ENCODE results near the gene MRPS31. TPM values are rescaled to one million over a fixed set of nuclear protein-coding genes. Genes with fewer than 3 reads are reported as not detected.
A peak's percentile ranks its signal among the peaks of the same experiment; 100 is the strongest.

The MRPS31 gene
- 18.0 and 25.1 TPM in 2 replicates for total RNA-seq (ENCODE audit: low replicate concordance)

DNA sequence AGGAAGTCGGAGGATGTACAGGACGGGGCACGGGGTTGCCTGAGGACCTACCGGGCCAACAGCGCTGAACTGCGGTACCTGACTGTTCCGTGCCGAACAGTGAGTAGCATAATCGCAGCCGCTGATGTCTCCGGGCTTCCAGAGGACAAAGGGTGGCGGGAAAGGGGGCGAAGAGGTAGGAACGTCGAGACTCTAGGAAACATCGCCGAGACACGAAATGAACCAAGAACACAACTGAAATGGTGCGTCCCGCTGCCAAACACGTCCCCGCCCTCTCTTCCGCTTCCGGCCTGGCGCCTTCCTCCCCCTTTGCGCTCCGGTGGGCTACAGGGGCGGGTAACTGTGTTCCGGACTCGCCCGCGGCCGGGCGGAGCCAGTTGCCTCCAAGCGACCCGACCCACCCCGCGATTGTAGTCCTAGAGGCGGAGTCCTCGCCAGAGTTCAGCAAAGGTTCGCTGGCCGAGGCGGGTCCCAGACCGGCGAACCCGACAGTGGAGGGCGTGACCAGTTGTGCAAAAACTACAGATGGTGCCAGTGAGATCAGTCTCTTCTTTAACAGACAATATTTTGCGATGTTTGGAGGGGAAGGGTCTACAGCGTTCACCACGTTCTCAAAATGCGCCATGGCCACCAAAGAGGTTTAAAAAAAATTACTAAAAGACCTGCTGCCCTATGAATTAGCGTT lies at the start of gene MRPS31:
TSS of gene MRPS31 (minus strand) at position 257 of the 685 bp plus-strand sequence. CDS start at position 203, 54 bp downstream.
- TF ChIP-seq, protein P1, sequence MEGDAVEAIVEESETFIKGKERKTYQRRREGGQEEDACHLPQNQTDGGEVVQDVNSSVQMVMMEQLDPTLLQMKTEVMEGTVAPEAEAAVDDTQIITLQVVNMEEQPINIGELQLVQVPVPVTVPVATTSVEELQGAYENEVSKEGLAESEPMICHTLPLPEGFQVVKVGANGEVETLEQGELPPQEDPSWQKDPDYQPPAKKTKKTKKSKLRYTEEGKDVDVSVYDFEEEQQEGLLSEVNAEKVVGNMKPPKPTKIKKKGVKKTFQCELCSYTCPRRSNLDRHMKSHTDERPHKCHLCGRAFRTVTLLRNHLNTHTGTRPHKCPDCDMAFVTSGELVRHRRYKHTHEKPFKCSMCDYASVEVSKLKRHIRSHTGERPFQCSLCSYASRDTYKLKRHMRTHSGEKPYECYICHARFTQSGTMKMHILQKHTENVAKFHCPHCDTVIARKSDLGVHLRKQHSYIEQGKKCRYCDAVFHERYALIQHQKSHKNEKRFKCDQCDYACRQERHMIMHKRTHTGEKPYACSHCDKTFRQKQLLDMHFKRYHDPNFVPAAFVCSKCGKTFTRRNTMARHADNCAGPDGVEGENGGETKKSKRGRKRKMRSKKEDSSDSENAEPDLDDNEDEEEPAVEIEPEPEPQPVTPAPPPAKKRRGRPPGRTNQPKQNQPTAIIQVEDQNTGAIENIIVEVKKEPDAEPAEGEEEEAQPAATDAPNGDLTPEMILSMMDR (IDR thresholded peaks at IDR 0.05; ENCODE audit: insufficient read depth, low read length), result no peak
- H3K4me3 ChIP-seq (ENCODE audit: low read depth, low read length), result peak within 1 kb of the TSS; percentile 100
- peak; percentile 94 for DNase-seq (ENCODE audit: low read depth)

DNA sequence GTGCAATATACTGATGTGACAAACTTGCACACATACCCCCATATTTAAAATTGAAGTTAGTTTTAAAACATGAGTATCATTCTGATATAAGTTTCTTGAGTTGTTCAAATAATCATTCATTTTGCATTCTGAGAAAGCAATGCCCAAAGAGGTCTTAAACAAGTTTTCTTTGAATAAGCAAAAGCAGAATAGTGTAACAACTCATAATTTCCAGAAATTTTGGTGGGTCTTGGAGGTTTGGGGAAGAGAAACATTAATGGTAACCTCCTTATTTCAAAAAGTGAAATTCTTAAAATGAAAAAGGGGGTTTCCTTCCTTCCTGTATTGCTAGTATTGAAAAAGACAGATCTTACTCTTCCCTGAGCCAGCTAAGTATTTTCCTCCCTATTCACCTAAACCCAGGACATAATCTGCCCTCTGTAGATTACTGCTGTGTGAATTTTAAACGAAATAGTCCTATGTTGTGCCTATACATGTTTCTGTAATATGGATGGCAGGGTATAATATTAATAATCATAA lies 48.9 kb upstream of the MRPS31 start:
- no peak for DNase-seq (ENCODE audit: low read depth)
- TF ChIP-seq, protein P1 (IDR thresholded peaks at IDR 0.05; ENCODE audit: insufficient read depth, low read length), result no peak
- H3K4me3 ChIP-seq (ENCODE audit: low read depth, low read length), result no peak overlapping the region

DNA sequence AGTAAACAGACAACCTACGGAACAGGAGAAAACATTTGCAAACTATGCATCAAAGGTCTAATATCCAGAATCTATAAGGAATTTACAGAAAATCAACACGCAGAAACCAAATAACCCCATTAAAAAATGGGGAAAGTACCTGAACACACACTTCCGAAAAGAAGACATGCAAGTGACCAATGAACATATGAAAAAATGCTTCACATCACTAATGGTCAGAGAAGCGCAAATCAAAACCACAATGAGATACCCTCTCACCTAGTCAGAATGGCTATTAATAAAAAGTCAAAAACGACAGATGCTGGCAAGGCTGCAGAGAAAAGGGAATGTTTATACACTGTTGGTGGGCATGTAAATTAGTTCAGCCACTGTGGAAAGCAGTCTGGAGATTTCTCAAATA lies 47.9 kb upstream of the MRPS31 start:
- H3K4me3 ChIP-seq (ENCODE audit: low read depth, low read length), result no peak overlapping the region
- DNase-seq (ENCODE audit: low read depth), result no peak
- TF ChIP-seq, protein P1 (IDR thresholded peaks at IDR 0.05; ENCODE audit: insufficient read depth, low read length), result no peak

DNA sequence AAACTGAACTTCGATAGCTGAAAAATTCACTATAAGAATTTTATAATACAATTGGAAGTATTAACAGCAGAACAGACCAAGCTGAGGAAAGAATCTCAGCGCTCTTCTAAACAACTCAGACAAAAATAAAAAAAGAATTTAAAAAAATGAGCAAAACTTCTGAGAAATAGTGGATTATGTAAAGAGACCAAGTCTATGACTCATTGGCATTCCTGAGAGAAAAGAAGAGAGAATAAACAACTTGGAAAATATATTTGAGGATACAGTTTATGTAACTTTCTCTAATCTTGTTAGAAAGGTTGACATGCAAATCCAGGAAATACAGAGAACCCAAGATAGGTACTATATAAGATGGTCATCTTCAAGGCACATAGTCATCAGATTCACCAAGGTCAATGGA lies 43.8 kb upstream of the MRPS31 start:
- no peak overlapping the region for H3K4me3 ChIP-seq (ENCODE audit: low read depth, low read length)
- TF ChIP-seq, protein P1 (IDR thresholded peaks at IDR 0.05; ENCODE audit: insufficient read depth, low read length), result no peak
- DNase-seq (ENCODE audit: low read depth), result peak; percentile 5

DNA sequence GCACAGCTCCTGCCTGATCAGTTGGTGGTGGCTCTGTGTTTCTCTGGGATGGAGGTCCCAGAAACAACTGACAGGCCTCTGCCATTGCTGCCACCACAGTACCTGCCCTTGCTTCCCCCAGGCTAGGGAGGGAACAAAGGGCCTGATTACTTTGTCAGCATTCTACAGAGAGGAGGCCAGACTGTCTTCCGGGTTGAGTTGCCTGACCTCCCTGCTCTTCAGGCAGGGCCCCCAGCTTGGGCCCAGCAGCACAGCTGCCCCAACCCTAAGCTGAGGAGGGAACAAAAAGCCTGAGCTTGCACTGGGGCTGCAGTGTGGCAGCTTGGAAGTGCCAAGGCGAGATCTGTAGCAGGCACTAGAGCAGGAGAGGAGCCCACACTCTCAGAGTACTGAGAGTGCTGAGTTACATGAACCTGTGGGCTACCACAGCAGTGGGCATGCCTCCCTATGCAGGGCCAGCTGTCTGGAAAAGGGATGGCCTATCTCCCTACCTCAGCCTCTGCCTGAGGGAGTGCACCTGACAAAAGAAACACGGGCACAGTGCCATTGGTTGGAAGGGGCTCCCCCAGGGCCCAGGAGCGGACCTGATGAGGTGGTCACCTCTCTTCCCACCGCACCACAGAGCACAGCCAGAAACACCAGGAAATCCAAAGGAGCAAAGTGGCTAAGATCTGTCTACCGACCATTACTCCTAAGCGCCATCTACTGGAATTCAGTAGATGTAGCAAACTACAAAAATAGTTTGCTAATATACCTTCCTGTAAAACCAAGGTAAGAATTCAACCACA lies 42.9 kb upstream of the MRPS31 start:
- peak; percentile 31 for DNase-seq (ENCODE audit: low read depth)
- TF ChIP-seq, protein P1 (IDR thresholded peaks at IDR 0.05; ENCODE audit: insufficient read depth, low read length), result peak; percentile 58
- no peak overlapping the region for H3K4me3 ChIP-seq (ENCODE audit: low read depth, low read length)

DNA sequence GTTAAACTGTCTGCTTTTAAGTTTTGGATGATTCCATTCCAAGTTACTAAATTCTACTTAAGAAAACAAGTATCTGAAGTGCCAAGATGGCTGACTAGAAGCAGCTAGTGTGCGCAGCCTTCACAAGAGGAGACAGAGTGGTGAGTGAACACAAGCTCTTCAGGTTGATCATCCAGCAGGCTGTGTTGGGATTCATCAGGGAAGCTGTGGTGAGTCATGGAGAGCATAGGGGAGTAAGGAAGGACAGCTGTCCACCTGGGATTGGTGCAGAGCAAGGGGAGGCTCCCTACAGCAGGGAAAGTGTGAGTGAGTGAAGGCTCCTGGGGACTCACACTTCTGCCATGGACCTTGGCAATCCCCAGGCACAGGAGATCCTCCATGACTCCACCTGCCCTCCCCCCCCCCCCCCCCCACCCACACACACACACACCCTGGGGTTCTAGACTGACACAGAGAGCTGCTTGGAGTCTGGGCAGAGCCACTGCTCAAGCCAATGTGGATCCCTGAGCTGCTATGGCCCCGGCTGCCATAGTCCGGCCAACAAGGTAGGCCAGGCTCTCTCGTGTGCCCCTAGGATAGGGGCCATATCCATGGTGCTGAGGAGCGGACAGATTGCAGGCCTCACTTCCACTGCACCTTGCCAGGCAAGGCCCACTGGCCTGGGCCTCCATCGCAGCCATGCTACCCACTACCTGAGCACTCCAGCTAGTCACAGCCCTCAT lies 41.9 kb upstream of the MRPS31 start:
- no peak for DNase-seq (ENCODE audit: low read depth)
- no peak overlapping the region for H3K4me3 ChIP-seq (ENCODE audit: low read depth, low read length)
- TF ChIP-seq, protein P1 (IDR thresholded peaks at IDR 0.05; ENCODE audit: insufficient read depth, low read length), result no peak
